Prostate gland (tissue), 2 donors: ENCODE measurements around the gene LCN9.

Source experiments
- POLR2A ChIP-seq: fragments of 450-650 bp; IDR thresholded peaks from one replicate; pipeline ENCODE4 v1.6.1; 2016; ENCODE audit warnings: antibody characterized with exemption, mild to moderate bottlenecking
- TF ChIP-seq, protein P1 (sequence below), 4 experiments: fragments of 200-600 bp in 2 of 4; fragments of 450-650 bp in 2 of 4; sonication (generic) in 2 of 4; IDR thresholded peaks; 1 replicate in 3 of 4; 2 replicates in 1 of 4; pipeline ENCODE4 v1.5.1; 2016 to 2019; ENCODE audit warnings: antibody characterized with exemption in 4 of 4, mild to moderate bottlenecking in 2 of 4, moderate library complexity in 2 of 4

DNA sequence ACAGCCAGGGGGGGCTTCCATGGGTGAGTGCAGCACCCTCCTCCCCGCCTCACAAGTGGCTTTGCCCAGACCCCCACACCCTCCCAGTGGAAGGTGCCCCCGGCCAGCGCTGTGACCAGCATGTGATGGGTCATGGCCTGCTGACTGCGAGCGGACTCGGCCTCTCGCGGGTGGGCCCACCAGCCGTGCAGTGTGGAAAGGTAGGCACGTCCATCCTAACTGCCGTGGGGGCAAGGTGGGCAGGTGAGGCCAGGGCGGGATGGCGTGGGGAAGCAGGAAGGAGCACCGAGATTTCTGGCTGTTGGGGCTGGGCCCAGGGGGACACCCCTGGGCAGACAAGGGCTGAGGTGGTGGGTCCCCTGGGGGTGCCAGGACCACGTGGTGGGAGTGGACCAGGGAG, 24.1 kb downstream of the LCN9 start:
- TF ChIP-seq, protein P1, sequence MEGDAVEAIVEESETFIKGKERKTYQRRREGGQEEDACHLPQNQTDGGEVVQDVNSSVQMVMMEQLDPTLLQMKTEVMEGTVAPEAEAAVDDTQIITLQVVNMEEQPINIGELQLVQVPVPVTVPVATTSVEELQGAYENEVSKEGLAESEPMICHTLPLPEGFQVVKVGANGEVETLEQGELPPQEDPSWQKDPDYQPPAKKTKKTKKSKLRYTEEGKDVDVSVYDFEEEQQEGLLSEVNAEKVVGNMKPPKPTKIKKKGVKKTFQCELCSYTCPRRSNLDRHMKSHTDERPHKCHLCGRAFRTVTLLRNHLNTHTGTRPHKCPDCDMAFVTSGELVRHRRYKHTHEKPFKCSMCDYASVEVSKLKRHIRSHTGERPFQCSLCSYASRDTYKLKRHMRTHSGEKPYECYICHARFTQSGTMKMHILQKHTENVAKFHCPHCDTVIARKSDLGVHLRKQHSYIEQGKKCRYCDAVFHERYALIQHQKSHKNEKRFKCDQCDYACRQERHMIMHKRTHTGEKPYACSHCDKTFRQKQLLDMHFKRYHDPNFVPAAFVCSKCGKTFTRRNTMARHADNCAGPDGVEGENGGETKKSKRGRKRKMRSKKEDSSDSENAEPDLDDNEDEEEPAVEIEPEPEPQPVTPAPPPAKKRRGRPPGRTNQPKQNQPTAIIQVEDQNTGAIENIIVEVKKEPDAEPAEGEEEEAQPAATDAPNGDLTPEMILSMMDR (IDR thresholded peaks at IDR 0.05) = no peak
- TF ChIP-seq POLR2A = no peak
